ENCODE data around the gene CCDC149.

- TF ChIP-seq CTCF (IDR thresholded peaks at IDR 0.05; ENCODE audit: low read depth, low read length) = no peak
- TF ChIP-seq EZH2phosphoT487 (IDR thresholded peaks at IDR 0.05; ENCODE audit: low read depth) = no peak
Observed at GRCh38 chr4:24920008-24920407, 7.2 kb upstream of the CCDC149 start.
